Measurements from ENCODE around the gene WDFY2.

- TF ChIP-seq CTCF (IDR thresholded peaks at IDR 0.05) (no peak), POLR2A (IDR thresholded peaks at IDR 0.05) (no peak)
Observed at GRCh38 chr13:51539887-51540286, 44.4 kb upstream of the WDFY2 start.
